ENCODE results near the gene SASH1. TPM values are rescaled to one million over a fixed set of nuclear protein-coding genes. Genes with fewer than 3 reads are reported as not detected.
"Not testable (repeated sequence)": the region's sequence is repeated elsewhere in the genome, so short reads cannot be mapped to it uniquely, and the experiment has no call there.

The SASH1 gene
- total and polyA plus RNA-seq, 2 experiments from 2014 or later, result 69.1 to 99.0 TPM

DNA sequence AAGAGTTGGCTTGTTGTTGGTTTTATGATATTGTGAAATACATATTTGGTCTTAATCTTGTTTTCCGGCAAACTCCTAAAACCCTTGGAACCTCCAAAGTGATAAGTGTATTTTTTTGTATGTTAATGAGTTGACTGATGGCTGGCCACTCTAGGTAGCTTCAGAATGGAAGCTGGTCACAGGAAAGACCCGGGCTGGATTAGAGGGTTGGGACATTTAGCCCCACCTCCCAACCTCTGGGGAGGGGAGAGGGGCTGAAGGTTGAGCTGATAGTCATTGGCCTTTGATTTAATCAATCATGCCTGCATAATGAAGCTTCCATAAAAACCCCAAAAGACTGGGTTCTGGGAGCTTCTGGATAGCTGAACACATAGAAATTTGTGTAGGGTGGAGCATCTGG, 42.7 kb downstream of the SASH1 start:
- no peak overlapping the region for H3K27ac ChIP-seq
- no peak overlapping the region for H3K4me3 ChIP-seq
- no peaks in the 10 kb centered on the region for H3K27me3 ChIP-seq (replicated peaks; ENCODE audit: insufficient read depth)
- H3K9me2 ChIP-seq (ENCODE audit: insufficient read depth), result no peaks in the 10 kb centered on the region
- H3K9ac ChIP-seq, result no peak overlapping the region
- H3K4me1 ChIP-seq (ENCODE audit: insufficient read depth), result peaks cover 10% of the 10 kb centered on the region
- in situ Hi-C loops (cut with MboI), result no loop called here
- no peaks in the 10 kb centered on the region for H3K9me3 ChIP-seq (ENCODE audit: low read depth)
- no peak for DNase-seq
- peaks cover 100% of the 10 kb centered on the region for H3K79me2 ChIP-seq (ENCODE audit: insufficient read depth)
- no peaks in the 10 kb centered on the region; the same call in 1 of the 2 replicates for H4K20me1 ChIP-seq (ENCODE audit: insufficient read depth)
- H3K4me2 ChIP-seq (ENCODE audit: unreplicated experiment), result no peak overlapping the region
- H3F3A ChIP-seq (ENCODE audit: insufficient read depth), result peaks cover 16% of the 10 kb centered on the region; the same call in 1 of the 2 replicates
- 86 to 91% methylated on average over 2 of the region's 2 CpGs for WGBS, 2 experiments (ENCODE audit: low coverage in 1 of 2, low lambda C conversion rate in 2 of 2, missing lambda C conversion rate in 2 of 2)
- no peak overlapping the region for H2AFZ ChIP-seq
- H3K36me3 ChIP-seq (ENCODE audit: low read depth), result peaks cover 9% of the 10 kb centered on the region; the same call in 1 of the 2 replicates
- TF ChIP-seq EZH2phosphoT487 (IDR thresholded peaks at IDR 0.05; ENCODE audit: insufficient read depth, low read depth) (no peak), EZH2 (IDR thresholded peaks at IDR 0.05; ENCODE audit: insufficient read depth, poor library complexity, severe bottlenecking) (no peak)

DNA sequence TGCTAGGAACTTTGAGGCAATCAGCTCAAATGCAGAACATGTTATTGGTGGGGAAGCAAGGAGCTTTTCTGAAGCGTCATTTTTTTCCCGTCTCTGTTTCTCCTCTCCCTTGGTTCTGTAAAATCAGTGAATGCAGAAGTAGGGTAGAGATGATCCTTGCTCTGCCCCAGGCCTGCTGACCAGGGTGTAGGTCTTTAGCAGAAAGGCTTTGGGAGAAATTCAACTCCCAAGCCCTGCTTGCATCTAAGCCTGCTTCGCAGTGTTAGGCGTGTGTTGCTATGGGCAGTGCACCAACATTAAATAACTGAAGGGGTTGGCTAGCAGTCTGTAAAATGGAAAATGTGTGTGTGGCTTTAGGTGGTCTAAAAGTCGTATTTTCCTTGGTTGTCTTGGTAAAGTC, 45.9 kb downstream of the SASH1 start:
- Histone ChIP-seq H3K9ac (no peak overlapping the region), H3K27me3 (replicated peaks; ENCODE audit: insufficient read depth) (no peaks in the 10 kb centered on the region), H3K36me3 (ENCODE audit: low read depth) (peaks cover 13% of the 10 kb centered on the region; the same call in 1 of the 2 replicates), H3K4me1 (ENCODE audit: insufficient read depth) (0 out of 2 replicates have a peak, but pooled peaks cover 10% of the 10 kb centered on the region), H4K20me1 (ENCODE audit: insufficient read depth) (no peaks in the 10 kb centered on the region; the same call in 1 of the 2 replicates), H3F3A (ENCODE audit: insufficient read depth) (0 out of 2 replicates have a peak, but pooled peaks cover 6% of the 10 kb centered on the region), H3K9me3 (ENCODE audit: low read depth) (no peaks in the 10 kb centered on the region), H3K9me2 (ENCODE audit: insufficient read depth) (no peaks in the 10 kb centered on the region), H3K27ac (no peak overlapping the region), H3K79me2 (ENCODE audit: insufficient read depth) (peaks cover 97% of the 10 kb centered on the region), H2AFZ (no peak overlapping the region), H3K4me2 (ENCODE audit: unreplicated experiment) (no peak overlapping the region), H3K4me3 (no peak overlapping the region)
- no peak for DNase-seq
- 96 to 99% methylated on average over 5 of the region's 5 CpGs for WGBS, 2 experiments (ENCODE audit: low coverage in 1 of 2, low lambda C conversion rate in 2 of 2, missing lambda C conversion rate in 2 of 2)
- in situ Hi-C loops (cut with MboI), result no loop called here
- TF ChIP-seq EZH2phosphoT487 (IDR thresholded peaks at IDR 0.05; ENCODE audit: insufficient read depth, low read depth), result no peak
- no peak for TF ChIP-seq EZH2 (IDR thresholded peaks at IDR 0.05; ENCODE audit: insufficient read depth, poor library complexity, severe bottlenecking)

DNA sequence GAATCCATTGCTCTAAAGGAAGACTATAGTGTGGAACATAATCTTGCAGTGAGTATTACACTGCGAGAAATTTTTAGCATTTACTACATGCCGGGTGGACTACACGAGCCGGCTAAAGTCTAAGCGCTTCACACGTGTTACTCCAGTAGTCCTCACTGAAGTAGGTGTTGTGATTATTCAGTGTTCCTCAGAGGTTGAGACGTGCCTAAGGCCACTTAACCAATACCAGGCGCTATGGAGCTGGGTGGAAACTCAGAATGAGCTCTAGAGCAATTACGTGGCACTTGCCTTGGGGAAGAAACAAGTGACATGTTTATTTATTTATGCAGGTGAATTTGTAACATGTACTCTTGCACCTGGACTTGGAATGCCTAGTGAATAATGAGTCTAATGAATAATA, 46.4 kb downstream of the SASH1 start:
- H3K36me3 ChIP-seq (ENCODE audit: low read depth), result peaks cover 13% of the 10 kb centered on the region; the same call in 1 of the 2 replicates
- no peak overlapping the region for H3K4me2 ChIP-seq (ENCODE audit: unreplicated experiment)
- TF ChIP-seq EZH2phosphoT487 (IDR thresholded peaks at IDR 0.05; ENCODE audit: insufficient read depth, low read depth) (no peak), EZH2 (IDR thresholded peaks at IDR 0.05; ENCODE audit: insufficient read depth, poor library complexity, severe bottlenecking) (no peak)
- 0 out of 2 replicates have a peak, but pooled peaks cover 10% of the 10 kb centered on the region for H3K4me1 ChIP-seq (ENCODE audit: insufficient read depth)
- WGBS, 2 experiments (ENCODE audit: low coverage in 1 of 2, low lambda C conversion rate in 2 of 2, missing lambda C conversion rate in 2 of 2), result 95 to 97% methylated on average over 9 of the region's 9 CpGs
- H3K4me3 ChIP-seq, result no peak overlapping the region
- H2AFZ ChIP-seq, result no peak overlapping the region
- H3K9me3 ChIP-seq (ENCODE audit: low read depth), result no peaks in the 10 kb centered on the region
- H3K79me2 ChIP-seq (ENCODE audit: insufficient read depth), result peaks cover 96% of the 10 kb centered on the region
- H3K27me3 ChIP-seq (replicated peaks; ENCODE audit: insufficient read depth), result no peaks in the 10 kb centered on the region
- H3K9ac ChIP-seq, result no peak overlapping the region
- in situ Hi-C loops (cut with MboI), result no loop called here
- H4K20me1 ChIP-seq (ENCODE audit: insufficient read depth), result no peaks in the 10 kb centered on the region; the same call in 1 of the 2 replicates
- H3K9me2 ChIP-seq (ENCODE audit: insufficient read depth), result no peaks in the 10 kb centered on the region
- H3F3A ChIP-seq (ENCODE audit: insufficient read depth), result 0 out of 2 replicates have a peak, but pooled peaks cover 6% of the 10 kb centered on the region
- no peak for DNase-seq
- no peak overlapping the region for H3K27ac ChIP-seq

DNA sequence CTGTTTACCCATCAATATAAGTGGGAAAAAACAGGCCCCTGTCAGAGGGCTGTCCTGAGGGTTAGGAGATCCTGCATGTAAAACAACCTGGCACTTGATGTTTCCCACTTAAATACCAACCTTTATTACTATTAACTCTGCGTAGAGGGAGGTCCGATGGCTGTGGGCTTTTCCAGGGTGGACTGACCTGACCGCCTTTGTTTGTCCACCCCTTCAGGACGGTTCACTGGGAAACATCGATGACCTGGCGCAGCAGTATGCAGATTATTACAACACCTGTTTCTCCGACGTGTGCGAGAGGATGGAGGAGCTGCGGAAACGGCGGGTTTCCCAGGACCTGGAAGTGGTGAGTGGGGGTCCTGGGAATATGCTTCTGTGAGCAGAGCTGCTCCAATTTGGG, 47.3 kb downstream of the SASH1 start:
- Histone ChIP-seq H3K4me1 (ENCODE audit: insufficient read depth) (0 out of 2 replicates have a peak, but pooled peaks cover 10% of the 10 kb centered on the region), H2AFZ (no peak overlapping the region), H3F3A (ENCODE audit: insufficient read depth) (peaks cover 12% of the 10 kb centered on the region), H4K20me1 (ENCODE audit: insufficient read depth) (no peaks in the 10 kb centered on the region; the same call in 1 of the 2 replicates), H3K9me2 (ENCODE audit: insufficient read depth) (no peaks in the 10 kb centered on the region), H3K4me3 (no peak overlapping the region), H3K27me3 (replicated peaks; ENCODE audit: insufficient read depth) (no peaks in the 10 kb centered on the region), H3K9ac (no peak overlapping the region), H3K9me3 (ENCODE audit: low read depth) (no peaks in the 10 kb centered on the region), H3K36me3 (ENCODE audit: low read depth) (peaks cover 18% of the 10 kb centered on the region), H3K4me2 (ENCODE audit: unreplicated experiment) (no peak overlapping the region), H3K27ac (no peak overlapping the region), H3K79me2 (ENCODE audit: insufficient read depth) (peaks cover 96% of the 10 kb centered on the region)
- no peak for DNase-seq
- in situ Hi-C loops (cut with MboI), result no loop called here
- WGBS, 2 experiments (ENCODE audit: low coverage in 1 of 2, low lambda C conversion rate in 2 of 2, missing lambda C conversion rate in 2 of 2), result 91 to 94% methylated on average over 12 of the region's 12 CpGs
- no peak for TF ChIP-seq EZH2 (IDR thresholded peaks at IDR 0.05; ENCODE audit: insufficient read depth, poor library complexity, severe bottlenecking)
- no peak for TF ChIP-seq EZH2phosphoT487 (IDR thresholded peaks at IDR 0.05; ENCODE audit: insufficient read depth, low read depth)

DNA sequence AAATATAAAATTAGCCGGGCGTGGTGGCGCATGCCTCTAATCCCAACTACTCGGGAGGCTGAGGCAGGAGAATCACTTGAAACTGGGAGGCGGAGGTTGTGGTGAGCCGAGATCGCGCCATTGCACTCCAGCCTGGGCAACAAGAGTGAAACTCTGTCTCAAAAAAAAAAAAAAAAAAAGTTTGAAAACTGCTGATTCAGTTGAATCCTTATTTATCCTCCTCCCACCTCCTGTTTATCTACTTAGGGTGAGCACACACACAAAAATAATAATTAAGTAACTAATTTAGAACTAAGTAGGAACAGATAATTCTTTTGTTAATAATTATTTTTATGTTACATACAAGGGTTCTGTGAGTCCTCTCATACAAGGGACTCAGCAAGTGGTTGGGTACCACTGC, 49.5 kb downstream of the SASH1 start:
- Histone ChIP-seq H3K79me2 (ENCODE audit: insufficient read depth) (peaks cover 95% of the 10 kb centered on the region), H3F3A (ENCODE audit: insufficient read depth) (peaks cover 10% of the 10 kb centered on the region), H3K36me3 (ENCODE audit: low read depth) (peaks cover 26% of the 10 kb centered on the region), H3K4me1 (ENCODE audit: insufficient read depth) (0 out of 2 replicates have a peak, but pooled peaks cover 10% of the 10 kb centered on the region)
- H3K9me2 ChIP-seq (ENCODE audit: insufficient read depth); H3K27ac ChIP-seq; H3K4me2 ChIP-seq (ENCODE audit: unreplicated experiment); DNase-seq; H2AFZ ChIP-seq; H3K4me3 ChIP-seq; in situ Hi-C loops (cut with MboI); H3K9me3 ChIP-seq (ENCODE audit: low read depth); H3K9ac ChIP-seq; H3K27me3 ChIP-seq (replicated peaks; ENCODE audit: insufficient read depth); H4K20me1 ChIP-seq (ENCODE audit: insufficient read depth): not testable (repeated sequence)
- 95 to 99% methylated on average over 8 of the region's 8 CpGs for WGBS, 2 experiments (ENCODE audit: low coverage in 1 of 2, low lambda C conversion rate in 2 of 2, missing lambda C conversion rate in 2 of 2)

Data from GM23248 (cell line).